D721Med (cell line): ENCODE results near the gene CIDEB.

Experiments used
- DNase-seq: peaks from one replicate; pipeline ENCODE4 v3.0.0; 2011; ENCODE audit warnings: low spot score; ENCODE audit not compliant: insufficient read length
- FAIRE-seq: peaks from 2 replicates; lab custom pipeline; 2011; peaks lifted over from hg19 to GRCh38; lab: Jason Lieb, UNC
- CTCF ChIP-seq: IDR thresholded peaks from 2 replicates; pipeline ENCODE4 v1.5.1; 2012; ENCODE audit warnings: mild to moderate bottlenecking, control low read depth; ENCODE audit not compliant: insufficient read depth; ENCODE audit errors: missing control alignments

CIDEB gene

DNA sequence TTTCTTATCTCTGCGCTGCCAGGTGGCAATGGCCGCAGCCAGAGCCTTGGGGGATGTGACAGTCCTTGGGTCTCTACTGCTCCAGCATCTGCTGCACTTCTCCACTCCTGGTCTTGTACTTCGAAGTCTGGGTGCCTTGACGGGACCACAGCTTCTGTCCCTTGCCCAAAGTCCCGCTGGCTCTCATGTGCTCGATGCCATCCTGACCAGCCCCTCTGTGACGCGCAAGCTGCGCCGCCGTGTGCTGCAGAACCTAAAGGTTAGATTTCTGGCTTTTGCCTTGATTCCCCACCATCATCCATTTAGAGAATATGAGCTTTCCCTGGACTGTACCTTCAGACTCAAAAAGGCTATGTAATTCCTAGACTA lies 3.8 kb downstream of the CIDEB start:
- no peak for FAIRE-seq

GRCh38 chr14:24300326-24300980 lies 7.3 kb downstream of the CIDEB start:
- DNase-seq (no peak), FAIRE-seq (no peak)
- TF ChIP-seq CTCF = no peak

More for the DNA sequence above, 3.8 kb downstream of the CIDEB start:
- no peak for TF ChIP-seq CTCF
- DNase-seq = no peak

DNA sequence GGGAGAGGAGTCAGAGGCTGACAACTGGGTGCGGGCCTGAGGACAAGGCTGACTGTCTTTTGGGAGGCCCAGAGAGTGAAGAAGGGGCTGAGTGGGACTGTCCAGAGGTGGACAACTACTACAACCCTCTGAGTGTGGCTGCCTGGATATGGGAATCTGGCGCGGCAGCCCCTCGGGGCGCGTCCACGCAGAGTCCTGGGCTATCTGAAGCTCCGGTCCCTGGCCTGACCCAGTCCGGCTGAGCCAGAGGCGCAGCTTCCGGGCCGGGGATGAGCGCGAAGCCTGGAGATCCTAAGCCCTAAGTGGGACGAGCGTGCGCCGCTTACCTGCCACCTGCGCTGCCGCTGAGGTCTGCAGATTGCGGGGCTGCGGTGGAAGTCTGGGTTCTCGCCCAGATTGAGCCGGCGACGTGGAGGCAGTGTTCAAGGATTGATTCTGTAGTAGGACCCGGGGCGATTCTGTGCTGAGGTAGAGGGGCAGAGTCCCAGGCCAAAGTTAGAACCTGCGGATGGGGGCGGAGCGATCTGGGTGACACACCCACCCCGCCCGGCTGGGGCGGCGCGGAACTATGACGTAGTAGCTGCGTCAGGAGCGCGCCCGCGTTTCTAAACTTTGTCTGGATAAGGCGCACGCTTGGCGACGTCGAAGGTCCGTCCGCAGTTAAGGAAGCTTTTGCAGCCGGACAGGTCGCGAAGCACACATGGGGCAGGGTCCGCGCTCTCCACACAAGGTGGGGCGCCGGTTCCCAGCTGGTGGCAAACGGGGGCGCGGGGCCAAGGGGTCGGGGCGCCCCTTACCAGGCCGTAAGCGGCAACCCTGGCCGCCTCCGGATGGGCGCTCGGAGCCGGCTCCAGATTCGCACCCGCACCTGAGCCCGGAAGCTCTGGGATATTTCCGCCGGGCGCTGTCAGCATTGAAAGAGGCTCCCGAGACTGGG lies 8.3 kb downstream of the CIDEB start, which contains the start of the genes DHRS1 and NOP9:
DHRS1 (minus strand) TSS at position 526 of the 937 bp plus-strand sequence. CDS start 674 bp downstream, outside the sequence.
NOP9 (plus strand) TSS at position 596 of the 937 bp plus-strand sequence; CDS start at position 701, 105 bp downstream.
- TF ChIP-seq CTCF = no peak
- FAIRE-seq (no peak), DNase-seq (peak; percentile 95)

GRCh38 chr14:24298892-24299254 lies 8.9 kb downstream of the CIDEB start:
- no peak for TF ChIP-seq CTCF
- DNase-seq = no peak
- FAIRE-seq = no peak

- TF ChIP-seq CTCF = peak; percentile 48
- FAIRE-seq = no peak
- DNase-seq = no peak
Measured at GRCh38 chr14:24297190-24297964, 10.4 kb downstream of the CIDEB start.

- TF ChIP-seq CTCF = peak; percentile 68
- DNase-seq (peak; percentile 59), FAIRE-seq (no peak)
Measured at GRCh38 chr14:24296341-24297157, 11.2 kb downstream of the CIDEB start.
